HG03039 (cell line): ENCODE results near the gene TSPAN15.
"Not testable (repeated sequence)": the region's sequence is repeated elsewhere in the genome, so short reads cannot be mapped to it uniquely, and the experiment has no call there.

Experiments used
- ATAC-seq: cut with Tn5 transposase; IDR thresholded peaks from one replicate; pipeline ENCODE4 v1.9.1; 2021; ENCODE audit warnings: mild to moderate bottlenecking, moderate library complexity; ENCODE audit not compliant: unreplicated experiment

TSPAN15 gene

GRCh38 chr10:69533658-69534057, 82.4 kb downstream of the TSPAN15 start:
- ATAC-seq: no peak

DNA sequence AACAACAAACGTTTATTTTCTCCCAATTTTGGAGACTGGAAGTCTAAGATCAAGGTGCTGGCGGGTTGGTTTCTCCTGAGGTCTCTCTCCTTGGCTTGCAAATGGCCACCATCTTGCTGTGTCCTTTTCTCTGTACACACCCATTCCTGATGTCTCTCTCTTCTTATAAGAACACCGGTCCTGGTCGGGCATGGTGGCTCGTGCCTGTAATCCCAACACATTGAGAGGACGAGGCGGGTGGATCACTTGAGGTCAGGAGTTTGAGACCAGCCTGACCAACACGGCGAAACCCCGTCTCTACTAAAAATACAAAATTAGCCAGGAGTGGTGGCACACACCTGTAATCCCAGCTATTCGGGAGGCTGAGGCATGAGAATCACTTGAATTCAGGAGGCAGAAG, 85.3 kb downstream of the TSPAN15 start:
- not testable (repeated sequence) for ATAC-seq

GRCh38 chr10:69537449-69537848, 86.2 kb downstream of the TSPAN15 start:
- no peak for ATAC-seq

GRCh38 chr10:69538461-69538860, 87.2 kb downstream of the TSPAN15 start:
- no peak for ATAC-seq

DNA sequence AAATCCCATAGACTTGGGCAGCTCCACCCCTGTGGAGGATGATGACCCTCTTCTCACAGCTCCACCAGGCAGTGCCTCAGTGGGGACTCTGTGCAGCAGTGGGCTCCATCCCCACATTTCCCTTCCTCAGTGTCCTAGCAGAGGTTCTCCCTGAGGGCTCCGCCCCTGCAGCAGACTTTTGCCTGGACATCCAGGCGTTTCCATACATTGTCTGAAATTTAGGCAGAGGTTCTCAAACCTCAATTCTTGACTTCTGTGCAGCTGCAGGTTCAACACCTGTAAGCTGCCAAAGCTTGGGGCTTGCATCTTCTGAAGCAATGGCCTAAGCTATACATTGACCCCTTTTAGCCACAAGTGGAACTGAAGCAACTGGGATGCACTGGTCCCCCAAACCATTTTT, 90.2 kb downstream of the TSPAN15 start:
- no peak for ATAC-seq

GRCh38 chr10:69549959-69550358, 98.7 kb downstream of the TSPAN15 start:
- ATAC-seq: no peak

DNA sequence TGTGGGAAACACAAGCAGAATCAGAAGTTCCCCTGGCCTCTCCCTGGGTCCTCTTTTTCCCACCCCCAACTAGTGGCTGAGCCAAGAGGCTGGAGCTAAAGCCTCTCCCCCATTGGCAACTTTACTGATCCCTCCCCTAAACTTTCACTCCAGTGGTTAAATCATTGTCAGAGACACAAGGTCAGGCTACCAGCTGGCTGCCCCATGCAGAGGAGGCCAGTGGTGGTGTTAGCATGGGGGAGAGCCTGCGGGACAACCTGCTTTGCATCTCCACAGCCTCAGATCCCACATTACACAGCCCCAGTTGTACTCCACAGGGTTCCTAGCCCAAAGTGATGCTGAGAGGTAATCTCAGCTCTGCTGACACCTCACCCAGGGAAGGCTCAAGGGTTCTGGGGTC, 101.0 kb downstream of the TSPAN15 start:
- no peak for ATAC-seq

DNA sequence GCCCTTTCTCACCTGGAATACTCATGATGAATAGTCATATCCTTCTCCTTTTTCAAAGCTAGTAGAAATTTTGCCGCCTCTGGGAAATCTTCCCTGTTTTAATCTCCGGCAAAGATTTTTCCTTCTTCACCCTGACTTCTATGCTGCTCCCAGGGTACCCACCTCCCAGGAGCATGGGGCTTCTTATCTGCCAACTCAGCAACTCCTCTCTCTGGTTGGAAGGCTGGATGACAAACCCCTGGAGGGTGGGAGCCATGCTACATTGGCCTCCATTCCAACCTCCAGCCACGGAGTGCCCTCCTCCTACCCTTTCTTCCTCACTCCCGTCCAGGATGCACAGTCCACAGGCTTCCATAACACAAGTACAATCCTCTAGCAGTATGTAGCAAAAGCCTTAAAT, 102.1 kb downstream of the TSPAN15 start:
- no peak for ATAC-seq

DNA sequence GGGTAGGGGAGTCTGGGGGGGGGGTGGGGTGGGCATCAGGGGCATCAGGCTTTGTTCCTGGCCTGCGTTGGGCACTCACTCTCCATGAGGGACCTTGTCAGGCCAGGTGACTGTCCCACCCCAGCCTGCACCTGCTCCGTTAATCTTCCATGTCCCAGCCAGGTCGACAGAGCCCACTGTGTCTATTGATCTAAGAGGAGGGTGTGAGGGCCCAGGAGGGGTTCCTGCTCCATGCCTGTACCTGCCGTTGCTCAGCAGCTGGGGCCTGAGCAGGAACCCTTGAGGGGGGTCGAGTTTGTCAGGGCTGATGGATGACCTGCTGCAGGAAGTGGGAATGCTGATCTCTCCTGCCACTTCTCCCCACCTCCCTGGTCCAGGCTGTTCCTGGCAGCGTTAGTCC, 103.3 kb downstream of the TSPAN15 start:
- no peak for ATAC-seq
